ENCODE data around the gene PRKAR1A.

GRCh38 chr17:68533887-68534694 lies 21.9 kb downstream of the PRKAR1A start:
- TF ChIP-seq CTCF (IDR thresholded peaks at IDR 0.05; ENCODE audit: insufficient read depth, low read length) (no peak), REST (IDR thresholded peaks at IDR 0.05; ENCODE audit: insufficient replicate concordance, low read depth) (no peak), POLR2AphosphoS5 (IDR thresholded peaks at IDR 0.05; ENCODE audit: low read depth) (no peak), GABPA (IDR thresholded peaks at IDR 0.05; ENCODE audit: low read depth) (no peak), SPI1 (IDR thresholded peaks at IDR 0.05; ENCODE audit: borderline replicate concordance, low read depth) (no peak)
